ENCODE data around the gene ATN1.
A peak's percentile ranks its signal among the peaks of the same experiment; 100 is the strongest.

The ATN1 gene

DNA sequence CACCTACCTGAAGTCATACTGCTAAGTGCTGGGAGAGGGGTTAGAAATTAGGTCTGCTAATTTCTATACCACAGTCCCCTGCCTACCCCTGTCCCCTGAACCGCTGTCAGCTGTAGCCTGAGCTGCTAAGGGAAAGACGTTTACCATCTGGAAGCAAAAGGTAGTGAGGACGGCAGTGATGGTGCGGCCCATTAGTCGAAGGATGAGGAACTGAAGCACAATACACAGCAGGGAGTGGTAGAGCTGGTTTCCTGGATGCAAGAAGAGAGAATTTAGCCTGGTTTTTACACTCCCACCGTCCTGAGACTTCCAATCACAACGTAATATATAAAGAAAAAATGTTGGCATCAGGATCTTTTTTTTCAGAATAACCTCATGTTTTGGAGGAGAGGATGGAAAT is 54.8 kb downstream of the ATN1 start:
- ChIA-PET POLR2A (no interaction called here), CTCF (interaction anchor here (0.7 kb wide), 1 partner anchor 75 kb away, joined by 3 read pairs; no protein-coding TSS in a partner anchor)
- no peak overlapping the region for H3K4me3 ChIP-seq (ENCODE audit: low read depth, low read length)
- no peaks in the 10 kb centered on the region for H3K4me1 ChIP-seq (ENCODE audit: control insufficient read depth, insufficient read depth, low read length)
- 0 out of 2 replicates have a peak overlapping the region, but pooled peaks have one; percentile 9 for H3K27ac ChIP-seq (ENCODE audit: extremely low read depth, low read depth, low read length)
- peaks cover 15 to 73% of the 10 kb centered on the region in 2 experiments for H3K36me3 ChIP-seq (ENCODE audit: control insufficient read depth in 2 of 2, insufficient read depth in 1 of 2, low read length in 2 of 2)
- TF ChIP-seq ZNF155 (tag by site-specific recombination; IDR thresholded peaks at IDR 0.05) (no peak), ZBTB48 (tag by site-specific recombination; IDR thresholded peaks at IDR 0.05) (no peak), GFI1B (tag by site-specific recombination; IDR thresholded peaks at IDR 0.05) (no peak), KLF16 (tag by site-specific recombination; IDR thresholded peaks at IDR 0.05) (no peak), ZNF146 (tag by site-specific recombination; IDR thresholded peaks at IDR 0.05) (no peak), EGR2 (tag by site-specific recombination; IDR thresholded peaks at IDR 0.05; ENCODE audit: low read depth) (no peak), SP2 (tag by site-specific recombination; IDR thresholded peaks at IDR 0.05) (no peak), ZNF555 (tag by site-specific recombination; conservative IDR thresholded peaks at IDR 0.05) (no peak), ZNF211 (tag by site-specific recombination; IDR thresholded peaks at IDR 0.05; ENCODE audit: low read depth) (no peak), GLI4 (tag by site-specific recombination; IDR thresholded peaks at IDR 0.05) (no peak), ZNF311 (tag by site-specific recombination; IDR thresholded peaks at IDR 0.05; ENCODE audit: borderline replicate concordance) (no peak)
- TF ChIP-seq, protein P1, sequence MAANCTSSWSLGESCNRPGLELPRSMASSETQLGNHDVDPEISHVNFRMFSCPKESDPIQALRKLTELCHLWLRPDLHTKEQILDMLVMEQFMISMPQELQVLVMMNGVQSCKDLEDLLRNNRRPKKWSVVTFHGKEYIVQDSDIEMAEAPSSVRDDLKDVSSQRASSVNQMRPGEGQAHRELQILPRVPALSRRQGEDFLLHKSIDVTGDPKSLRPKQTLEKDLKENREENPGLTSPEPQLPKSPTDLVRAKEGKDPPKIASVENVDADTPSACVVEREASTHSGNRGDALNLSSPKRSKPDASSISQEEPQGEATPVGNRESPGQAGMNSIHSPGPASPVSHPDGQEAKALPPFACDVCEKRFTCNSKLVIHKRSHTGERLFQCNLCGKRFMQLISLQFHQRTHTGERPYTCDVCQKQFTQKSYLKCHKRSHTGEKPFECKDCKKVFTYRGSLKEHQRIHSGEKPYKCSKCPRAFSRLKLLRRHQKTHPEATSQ (tag by site-specific recombination; IDR thresholded peaks at IDR 0.05): no peak
- TF ChIP-seq, protein P2, sequence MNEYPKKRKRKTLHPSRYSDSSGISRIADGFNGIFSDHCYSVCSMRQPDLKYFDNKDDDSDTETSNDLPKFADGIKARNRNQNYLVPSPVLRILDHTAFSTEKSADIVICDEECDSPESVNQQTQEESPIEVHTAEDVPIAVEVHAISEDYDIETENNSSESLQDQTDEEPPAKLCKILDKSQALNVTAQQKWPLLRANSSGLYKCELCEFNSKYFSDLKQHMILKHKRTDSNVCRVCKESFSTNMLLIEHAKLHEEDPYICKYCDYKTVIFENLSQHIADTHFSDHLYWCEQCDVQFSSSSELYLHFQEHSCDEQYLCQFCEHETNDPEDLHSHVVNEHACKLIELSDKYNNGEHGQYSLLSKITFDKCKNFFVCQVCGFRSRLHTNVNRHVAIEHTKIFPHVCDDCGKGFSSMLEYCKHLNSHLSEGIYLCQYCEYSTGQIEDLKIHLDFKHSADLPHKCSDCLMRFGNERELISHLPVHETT (tag by site-specific recombination; IDR thresholded peaks at IDR 0.05): no peak
- no peaks in the 10 kb centered on the region for H3K9me3 ChIP-seq (ENCODE audit: control insufficient read depth, insufficient read depth, low read depth, low read length)

DNA sequence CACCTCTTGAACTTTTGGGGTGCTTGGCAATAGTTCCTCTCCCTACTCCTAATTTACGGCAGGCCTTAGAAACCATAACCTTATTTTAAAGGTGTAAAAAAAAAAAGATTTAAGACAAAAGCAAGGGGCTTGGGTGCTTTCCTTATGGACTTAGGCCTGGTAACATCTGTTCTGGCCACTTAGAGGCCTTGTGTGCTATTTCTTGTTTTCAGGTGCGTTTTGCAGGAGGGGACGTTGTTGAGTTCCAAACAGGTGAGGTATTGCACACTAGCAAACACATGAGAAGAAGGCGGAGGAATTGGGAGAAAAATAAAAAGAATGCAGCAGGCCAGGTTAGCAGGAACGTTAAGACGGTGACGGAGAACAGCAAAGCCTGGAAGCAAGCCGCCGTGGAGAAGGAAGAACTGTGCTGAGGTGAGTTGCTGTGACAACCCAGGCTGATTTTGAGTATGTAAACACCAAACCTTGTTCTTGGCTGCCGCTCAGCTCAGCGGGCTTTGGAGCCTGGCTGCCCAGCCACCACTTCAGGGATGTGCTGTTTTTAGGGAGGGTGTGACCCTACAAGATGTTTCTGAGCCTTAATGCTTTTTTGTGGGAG is 60.3 kb downstream of the ATN1 start:
- ChIA-PET POLR2A (no interaction called here), CTCF (no interaction called here)
- TF ChIP-seq, protein P3, sequence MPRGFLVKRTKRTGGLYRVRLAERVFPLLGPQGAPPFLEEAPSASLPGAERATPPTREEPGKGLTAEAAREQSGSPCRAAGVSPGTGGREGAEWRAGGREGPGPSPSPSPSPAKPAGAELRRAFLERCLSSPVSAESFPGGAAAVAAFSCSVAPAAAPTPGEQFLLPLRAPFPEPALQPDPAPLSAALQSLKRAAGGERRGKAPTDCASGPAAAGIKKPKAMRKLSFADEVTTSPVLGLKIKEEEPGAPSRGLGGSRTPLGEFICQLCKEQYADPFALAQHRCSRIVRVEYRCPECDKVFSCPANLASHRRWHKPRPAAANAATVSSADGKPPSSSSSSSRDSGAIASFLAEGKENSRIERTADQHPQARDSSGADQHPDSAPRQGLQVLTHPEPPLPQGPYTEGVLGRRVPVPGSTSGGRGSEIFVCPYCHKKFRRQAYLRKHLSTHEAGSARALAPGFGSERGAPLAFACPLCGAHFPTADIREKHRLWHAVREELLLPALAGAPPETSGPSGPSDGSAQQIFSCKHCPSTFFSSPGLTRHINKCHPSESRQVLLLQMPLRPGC (tag by site-specific recombination; IDR thresholded peaks at IDR 0.05): no peak
- no peak for TF ChIP-seq ZNF132 (tag by site-specific recombination; IDR thresholded peaks at IDR 0.05; ENCODE audit: borderline replicate concordance)
- no peak for TF ChIP-seq ZNF292 (tag by site-specific recombination; IDR thresholded peaks at IDR 0.05; ENCODE audit: borderline replicate concordance, low read depth)
- TF ChIP-seq ZNF571 (tag by site-specific recombination; IDR thresholded peaks at IDR 0.05): no peak
- TF ChIP-seq ZNF202 (tag by site-specific recombination; IDR thresholded peaks at IDR 0.05; ENCODE audit: borderline replicate concordance): no peak
- TF ChIP-seq ZNF624 (tag by site-specific recombination; IDR thresholded peaks at IDR 0.05): no peak
- TF ChIP-seq, protein P4, sequence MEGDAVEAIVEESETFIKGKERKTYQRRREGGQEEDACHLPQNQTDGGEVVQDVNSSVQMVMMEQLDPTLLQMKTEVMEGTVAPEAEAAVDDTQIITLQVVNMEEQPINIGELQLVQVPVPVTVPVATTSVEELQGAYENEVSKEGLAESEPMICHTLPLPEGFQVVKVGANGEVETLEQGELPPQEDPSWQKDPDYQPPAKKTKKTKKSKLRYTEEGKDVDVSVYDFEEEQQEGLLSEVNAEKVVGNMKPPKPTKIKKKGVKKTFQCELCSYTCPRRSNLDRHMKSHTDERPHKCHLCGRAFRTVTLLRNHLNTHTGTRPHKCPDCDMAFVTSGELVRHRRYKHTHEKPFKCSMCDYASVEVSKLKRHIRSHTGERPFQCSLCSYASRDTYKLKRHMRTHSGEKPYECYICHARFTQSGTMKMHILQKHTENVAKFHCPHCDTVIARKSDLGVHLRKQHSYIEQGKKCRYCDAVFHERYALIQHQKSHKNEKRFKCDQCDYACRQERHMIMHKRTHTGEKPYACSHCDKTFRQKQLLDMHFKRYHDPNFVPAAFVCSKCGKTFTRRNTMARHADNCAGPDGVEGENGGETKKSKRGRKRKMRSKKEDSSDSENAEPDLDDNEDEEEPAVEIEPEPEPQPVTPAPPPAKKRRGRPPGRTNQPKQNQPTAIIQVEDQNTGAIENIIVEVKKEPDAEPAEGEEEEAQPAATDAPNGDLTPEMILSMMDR (tag by site-specific recombination; IDR thresholded peaks at IDR 0.05): no peak
- no peak for TF ChIP-seq ZFP41 (tag by site-specific recombination; IDR thresholded peaks at IDR 0.05; ENCODE audit: borderline replicate concordance)
- TF ChIP-seq IKZF3 (tag by site-specific recombination; IDR thresholded peaks at IDR 0.05): no peak
- no peak for TF ChIP-seq ZNF76 (tag by site-specific recombination; IDR thresholded peaks at IDR 0.05; ENCODE audit: borderline replicate concordance, low read depth)
- TF ChIP-seq ZNF621 (tag by site-specific recombination; IDR thresholded peaks at IDR 0.05): no peak
- TF ChIP-seq ZNF600 (tag by site-specific recombination; IDR thresholded peaks at IDR 0.05): no peak
- TF ChIP-seq, protein P5, sequence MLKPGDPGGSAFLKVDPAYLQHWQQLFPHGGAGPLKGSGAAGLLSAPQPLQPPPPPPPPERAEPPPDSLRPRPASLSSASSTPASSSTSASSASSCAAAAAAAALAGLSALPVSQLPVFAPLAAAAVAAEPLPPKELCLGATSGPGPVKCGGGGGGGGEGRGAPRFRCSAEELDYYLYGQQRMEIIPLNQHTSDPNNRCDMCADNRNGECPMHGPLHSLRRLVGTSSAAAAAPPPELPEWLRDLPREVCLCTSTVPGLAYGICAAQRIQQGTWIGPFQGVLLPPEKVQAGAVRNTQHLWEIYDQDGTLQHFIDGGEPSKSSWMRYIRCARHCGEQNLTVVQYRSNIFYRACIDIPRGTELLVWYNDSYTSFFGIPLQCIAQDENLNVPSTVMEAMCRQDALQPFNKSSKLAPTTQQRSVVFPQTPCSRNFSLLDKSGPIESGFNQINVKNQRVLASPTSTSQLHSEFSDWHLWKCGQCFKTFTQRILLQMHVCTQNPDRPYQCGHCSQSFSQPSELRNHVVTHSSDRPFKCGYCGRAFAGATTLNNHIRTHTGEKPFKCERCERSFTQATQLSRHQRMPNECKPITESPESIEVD (tag by site-specific recombination; IDR thresholded peaks at IDR 0.05): no peak
- TF ChIP-seq PRDM1 (tag by site-specific recombination; IDR thresholded peaks at IDR 0.05): no peak
- no peak for TF ChIP-seq ZNF248 (tag by site-specific recombination; IDR thresholded peaks at IDR 0.05)
- Histone ChIP-seq H3K36me3 (ENCODE audit: control insufficient read depth in 2 of 2, insufficient read depth in 1 of 2, low read length in 2 of 2) (peaks cover 7 to 43% of the 10 kb centered on the region in 2 experiments; a peak in 2 of 3 replicates), H3K4me3 (ENCODE audit: low read depth, low read length) (no peak overlapping the region), H3K9me3 (ENCODE audit: control insufficient read depth, insufficient read depth, low read depth, low read length) (no peaks in the 10 kb centered on the region), H3K4me1 (ENCODE audit: control insufficient read depth, insufficient read depth, low read length) (no peaks in the 10 kb centered on the region), H3K27ac (ENCODE audit: extremely low read depth, low read depth, low read length) (no peak overlapping the region)
